HAP-1 (cell line): Measurements from ENCODE around the gene SURF1.

Experiments
- DNase-seq, 2 experiments: peaks; one replicate each; pipeline ENCODE4 v3.0.0-alpha.2; 2016 to 2020; ENCODE audit warnings: low spot score in 2 of 2
- H3K27me3 ChIP-seq: fragments of 250-450 bp; sonication (Bioruptor Pico); 2 replicates; pipeline ENCODE4 v1.5.1; 2020; ENCODE audit warnings: low read depth, mild to moderate bottlenecking, moderate library complexity
- H3K36me3 ChIP-seq: fragments of 250-450 bp; sonication (Bioruptor Pico); replicated peaks from 2 replicates; pipeline ENCODE4 v1.5.1; 2020; ENCODE audit warnings: mild to moderate bottlenecking
- H3K4me1 ChIP-seq: fragments of 250-450 bp; sonication (Bioruptor Pico); 2 replicates; pipeline ENCODE4 v1.5.1; 2020; ENCODE audit warnings: mild to moderate bottlenecking
- H3K4me3 ChIP-seq: fragments of 250-450 bp; sonication (Bioruptor Pico); 2 replicates; pipeline ENCODE4 v1.5.1; 2020; ENCODE audit warnings: mild to moderate bottlenecking, moderate library complexity
- H3K9me3 ChIP-seq: fragments of 250-450 bp; sonication (Bioruptor Pico); 2 replicates; pipeline ENCODE4 v1.5.1; 2020; ENCODE audit warnings: mild to moderate bottlenecking, moderate library complexity
- in situ Hi-C: fragments of 300-500 bp; cut with MboI; formaldehyde crosslinking; loops from 3 replicates; pipeline ENCODE4 v1.14.3; 2020; ENCODE audit warnings: low sequenced_read_pairs, inconsistent platforms, mixed read lengths

Gene SURF1

DNA sequence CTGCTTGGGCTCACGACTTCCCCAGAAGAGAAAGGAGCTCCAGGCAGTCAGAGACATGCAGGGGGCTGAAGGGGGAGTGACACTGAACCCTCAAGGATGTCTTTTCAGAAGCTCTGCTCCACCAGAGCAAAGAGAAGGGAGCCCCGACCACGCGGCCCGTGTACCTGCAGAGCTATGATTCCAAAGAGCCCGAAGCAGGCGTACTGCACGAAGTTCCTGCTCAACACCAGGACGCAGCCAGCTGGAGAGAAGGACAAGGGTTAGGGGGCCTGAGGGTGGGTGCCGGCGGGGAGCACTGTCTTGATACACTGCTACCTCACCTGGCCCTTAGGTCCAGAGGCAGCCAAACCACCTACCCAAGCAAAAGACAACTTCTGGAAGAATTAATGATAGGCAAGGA is 10.1 kb upstream of the SURF1 start:
- peaks cover 86% of the 10 kb centered on the region for H3K36me3 ChIP-seq
- in situ Hi-C loops: no loop called here
- H3K4me3 ChIP-seq: no peak overlapping the region

DNA sequence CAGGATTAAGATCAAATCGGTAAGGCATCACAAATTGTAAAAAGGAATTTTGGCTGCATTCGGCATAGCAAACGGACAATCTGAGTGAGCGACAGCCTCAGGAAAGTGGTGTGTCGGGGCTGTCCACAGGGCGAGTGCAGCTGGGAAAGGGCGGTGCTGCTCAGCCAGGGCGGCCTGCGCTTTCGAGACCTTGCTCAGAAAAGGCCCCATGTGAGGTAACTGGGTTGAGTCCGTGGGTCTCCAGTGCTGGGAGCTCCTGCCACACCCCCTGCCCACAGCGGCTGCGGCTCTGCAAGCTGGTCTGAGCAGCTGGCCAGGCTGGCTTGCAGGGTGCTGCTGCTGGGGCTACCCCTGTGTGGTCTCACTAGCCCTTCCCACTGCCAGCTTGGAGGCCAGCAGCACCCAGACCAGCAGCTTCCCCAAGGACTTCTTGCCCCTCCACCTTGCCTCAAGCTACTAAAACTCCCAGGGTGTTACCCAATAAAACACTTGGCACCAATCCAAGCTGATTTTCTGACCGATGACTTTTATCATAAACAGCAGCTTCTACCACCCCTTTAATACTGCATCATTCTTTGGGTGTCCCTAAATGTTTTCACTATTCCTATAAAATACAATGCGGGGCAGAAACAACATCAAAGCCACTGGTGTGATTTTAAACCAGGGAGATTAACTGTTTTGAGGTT is 6.2 kb upstream of the SURF1 start:
- in situ Hi-C loops: no loop called here
- H3K36me3 ChIP-seq: peaks cover 87% of the 10 kb centered on the region

More for the DNA sequence above, 10.1 kb upstream of the SURF1 start:
- DNase-seq: no peak
- H3K4me1 ChIP-seq: no peaks in the 10 kb centered on the region
- no peaks in the 10 kb centered on the region for H3K27me3 ChIP-seq
- H3K9me3 ChIP-seq: no peaks in the 10 kb centered on the region

DNA sequence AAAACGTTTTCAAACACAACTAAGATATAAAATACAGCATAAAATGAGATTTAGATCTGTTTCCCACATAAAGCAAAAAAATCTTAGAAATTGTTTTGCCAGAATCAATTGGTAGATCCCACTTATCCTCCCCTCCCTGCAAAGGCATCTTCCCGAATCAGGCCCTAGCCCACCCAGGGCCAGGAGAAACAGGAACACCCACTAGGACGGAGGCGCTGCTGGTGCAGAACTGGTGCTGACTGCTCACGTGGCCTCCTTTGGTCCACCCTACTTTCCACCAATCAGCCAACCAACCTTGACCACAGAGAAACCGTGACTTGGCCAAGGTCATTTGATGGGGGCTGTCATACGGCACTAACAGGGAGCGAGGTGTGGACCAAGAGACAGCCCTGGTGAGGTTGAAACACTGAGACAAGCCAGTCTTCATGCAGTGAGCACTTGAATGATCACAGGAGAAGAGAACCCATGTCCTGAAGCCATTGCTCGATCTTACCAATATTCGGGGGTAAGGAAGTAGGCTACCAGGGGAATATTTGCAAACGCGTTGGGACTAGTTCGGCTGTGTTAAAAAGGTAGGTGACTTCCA is 5.3 kb upstream of the SURF1 start:
- peaks cover 5% of the 10 kb centered on the region for H3K4me1 ChIP-seq
- in situ Hi-C loops: no loop called here
- DNase-seq: no peak
- peaks cover 79% of the 10 kb centered on the region for H3K36me3 ChIP-seq
- H3K4me3 ChIP-seq: no peak overlapping the region
- no peaks in the 10 kb centered on the region for H3K9me3 ChIP-seq
- H3K27me3 ChIP-seq: no peaks in the 10 kb centered on the region

More for the DNA sequence above, 6.2 kb upstream of the SURF1 start:
- H3K27me3 ChIP-seq: no peaks in the 10 kb centered on the region
- no peak overlapping the region for H3K4me3 ChIP-seq
- H3K4me1 ChIP-seq: peaks cover 3% of the 10 kb centered on the region
- H3K9me3 ChIP-seq: no peaks in the 10 kb centered on the region
- DNase-seq: no peak

DNA sequence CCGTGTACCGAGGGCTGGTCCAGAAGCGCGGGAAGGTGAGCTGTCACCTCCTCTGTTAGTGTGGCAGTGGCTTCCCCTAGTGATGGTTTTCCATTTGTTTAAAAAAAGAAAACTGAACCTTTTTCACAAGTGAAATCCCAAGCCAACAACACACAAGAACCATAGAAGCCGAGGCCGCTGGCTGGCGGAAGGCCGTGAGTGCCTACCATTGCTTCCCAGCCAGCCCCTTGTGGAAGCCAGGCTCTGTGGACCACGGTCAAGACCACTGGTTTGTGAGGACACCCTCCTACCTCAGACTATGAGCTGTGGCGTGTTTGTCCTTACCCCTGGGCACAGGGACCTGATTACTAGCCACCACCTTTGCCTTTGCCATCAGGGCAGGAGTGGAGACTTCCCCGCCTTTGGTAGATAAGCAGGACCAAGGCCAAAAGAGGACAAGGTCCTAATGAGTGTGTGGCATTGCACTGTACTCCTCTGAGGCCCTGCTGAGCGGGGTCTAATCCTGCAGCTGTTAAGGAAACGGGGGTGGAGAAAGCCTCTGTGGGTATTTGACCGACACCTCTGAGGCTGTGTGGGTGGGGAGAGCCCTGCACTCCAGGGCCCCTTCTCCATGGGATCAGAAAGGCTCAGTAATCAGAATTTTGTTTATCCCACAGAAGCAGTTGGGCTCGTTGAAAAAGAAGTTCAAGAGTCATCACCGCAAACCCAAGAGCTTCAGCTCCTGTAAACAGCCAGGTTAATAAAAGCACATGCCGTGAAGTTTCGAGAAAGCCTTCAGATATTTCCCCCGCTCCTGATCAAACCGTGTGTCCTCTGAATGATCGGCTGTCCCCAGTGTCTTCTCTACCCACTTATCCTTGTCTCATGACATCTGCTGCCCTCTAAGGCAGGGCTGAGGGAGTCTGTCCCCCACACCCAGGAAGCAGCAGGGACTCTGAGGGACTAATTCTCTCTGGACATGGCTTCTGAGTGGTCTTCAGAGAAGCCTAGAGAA is 4.4 kb upstream of the SURF1 start:
- peaks cover 70% of the 10 kb centered on the region for H3K36me3 ChIP-seq
- no peak overlapping the region for H3K4me3 ChIP-seq
- no peaks in the 10 kb centered on the region for H3K27me3 ChIP-seq
- H3K4me1 ChIP-seq: peaks cover 5% of the 10 kb centered on the region
- H3K9me3 ChIP-seq: no peaks in the 10 kb centered on the region
- DNase-seq: no peak
- in situ Hi-C loops: no loop called here

DNA sequence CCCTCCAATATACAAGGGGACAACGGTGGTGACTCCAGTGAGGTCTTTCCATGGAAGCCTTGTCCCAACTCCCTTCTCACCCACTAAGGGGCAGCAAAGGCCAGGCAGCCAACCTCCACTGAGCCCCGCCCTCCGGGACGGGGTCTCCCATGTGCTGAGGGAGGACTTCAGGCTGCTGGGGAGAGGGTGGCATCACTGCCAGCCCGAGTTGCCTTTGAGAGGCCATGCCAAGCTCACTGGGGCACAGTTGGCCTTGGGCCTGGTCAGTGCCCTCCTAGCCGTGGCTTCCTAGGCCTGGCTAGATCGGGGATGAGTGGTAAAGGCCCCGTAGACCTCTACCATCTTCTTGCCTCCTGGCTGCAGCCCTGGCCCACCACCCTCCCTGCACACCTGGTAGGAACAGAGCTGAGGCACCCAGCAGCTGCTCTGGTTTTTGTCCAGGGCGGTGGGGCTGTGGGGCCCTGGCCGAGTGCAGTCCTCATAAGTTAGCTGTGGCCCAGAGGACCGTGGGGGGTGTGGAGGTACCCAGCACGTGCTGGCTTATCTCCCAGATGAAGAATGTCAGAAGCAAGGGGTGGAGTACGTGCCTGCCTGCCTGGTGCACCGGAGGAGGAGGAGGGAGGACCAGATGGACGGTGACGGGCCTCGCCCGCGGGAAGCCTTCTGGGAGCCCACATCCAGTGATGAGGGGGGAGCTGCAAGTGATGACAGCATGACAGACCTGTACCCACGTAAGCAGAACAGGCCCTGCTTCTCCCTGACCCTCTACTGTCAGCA is 3.3 kb upstream of the SURF1 start:
- H3K36me3 ChIP-seq: peaks cover 61% of the 10 kb centered on the region
- DNase-seq: peak in 1 of 2 experiments; percentile 61
- H3K4me3 ChIP-seq: no peak overlapping the region
- no peaks in the 10 kb centered on the region for H3K27me3 ChIP-seq
- H3K4me1 ChIP-seq: peaks cover 11% of the 10 kb centered on the region
- no peaks in the 10 kb centered on the region for H3K9me3 ChIP-seq
- in situ Hi-C loops: no loop called here

DNA sequence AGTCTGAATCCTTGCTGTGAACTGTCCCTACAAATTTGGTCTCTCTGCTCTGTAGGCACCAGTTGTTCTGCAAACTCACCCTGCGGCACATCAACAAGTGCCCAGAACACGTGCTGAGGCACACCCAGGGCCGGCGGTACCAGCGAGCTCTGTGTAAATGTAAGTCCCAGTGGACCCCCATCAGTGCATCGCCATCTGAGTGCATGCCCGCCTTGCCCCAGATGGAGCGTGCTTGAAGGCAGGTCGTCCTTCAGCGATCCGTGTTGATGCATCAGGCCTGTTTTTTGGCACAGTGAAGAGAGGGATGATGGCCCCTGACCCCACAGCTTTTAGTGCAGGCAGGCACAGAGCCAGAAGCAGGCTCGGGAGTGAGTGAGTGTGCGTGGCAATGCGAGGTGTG is 1.4 kb upstream of the SURF1 start:
- H3K9me3 ChIP-seq: no peaks in the 10 kb centered on the region
- in situ Hi-C loops: no loop called here
- DNase-seq: no peak
- peaks cover 62% of the 10 kb centered on the region for H3K36me3 ChIP-seq
- H3K27me3 ChIP-seq: no peaks in the 10 kb centered on the region
- peaks cover 11% of the 10 kb centered on the region for H3K4me1 ChIP-seq
- peak overlapping the region; percentile 72 for H3K4me3 ChIP-seq

DNA sequence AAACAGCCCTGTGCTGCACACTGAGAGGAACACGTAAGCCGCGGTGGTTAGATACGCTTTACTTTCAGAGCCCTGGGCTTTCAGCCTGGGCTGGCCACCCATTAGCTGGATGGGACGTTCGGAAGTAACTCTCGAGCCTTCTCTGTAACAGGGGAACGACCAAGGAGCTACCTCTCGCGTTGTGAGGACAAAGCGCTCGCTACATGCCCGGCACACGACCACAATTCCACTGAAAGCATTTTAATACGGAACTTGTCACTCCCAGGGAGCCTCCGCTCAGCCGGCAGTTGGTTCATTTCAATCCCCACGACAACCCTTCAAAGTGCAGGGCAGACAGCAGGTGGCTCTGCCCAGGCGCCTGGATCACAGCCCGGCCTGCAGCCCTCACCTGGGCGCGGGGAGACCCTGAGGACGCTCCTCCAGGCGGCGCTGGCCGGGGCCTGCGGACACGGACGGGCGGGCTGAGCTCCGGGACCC is 368 bp downstream of the SURF1 start:
- Histone ChIP-seq H3K4me1 (peaks cover 11% of the 10 kb centered on the region), H3K9me3 (no peaks in the 10 kb centered on the region), H3K36me3 (peaks cover 63% of the 10 kb centered on the region), H3K27me3 (no peaks in the 10 kb centered on the region), H3K4me3 (peak overlapping the region; percentile 72)
- in situ Hi-C loops: no loop called here
- no peak for DNase-seq

DNA sequence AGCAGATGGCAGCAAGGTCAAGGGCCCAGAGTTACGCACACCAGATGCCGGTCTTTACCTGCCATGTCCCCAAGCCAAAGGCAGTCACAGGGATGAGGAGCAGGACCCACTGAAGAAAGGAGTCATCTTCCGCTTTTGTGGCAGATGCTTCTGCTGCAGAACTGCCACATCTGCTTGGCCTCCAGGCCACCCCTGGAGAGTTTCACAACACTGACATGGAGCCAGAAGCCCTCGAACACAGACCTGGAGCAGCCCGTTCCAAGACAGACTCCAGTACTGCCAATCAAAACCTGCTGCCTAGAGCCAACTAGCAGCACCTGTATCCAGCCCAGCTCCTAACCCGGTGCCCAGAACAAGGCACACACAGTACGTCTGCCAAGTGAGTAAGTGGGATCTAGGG is 1.5 kb downstream of the SURF1 start:
- peaks cover 63% of the 10 kb centered on the region for H3K36me3 ChIP-seq
- no peaks in the 10 kb centered on the region for H3K27me3 ChIP-seq
- no peak overlapping the region for H3K4me3 ChIP-seq
- no peaks in the 10 kb centered on the region for H3K9me3 ChIP-seq
- in situ Hi-C loops: no loop called here
- DNase-seq: no peak
- peaks cover 16% of the 10 kb centered on the region for H3K4me1 ChIP-seq

DNA sequence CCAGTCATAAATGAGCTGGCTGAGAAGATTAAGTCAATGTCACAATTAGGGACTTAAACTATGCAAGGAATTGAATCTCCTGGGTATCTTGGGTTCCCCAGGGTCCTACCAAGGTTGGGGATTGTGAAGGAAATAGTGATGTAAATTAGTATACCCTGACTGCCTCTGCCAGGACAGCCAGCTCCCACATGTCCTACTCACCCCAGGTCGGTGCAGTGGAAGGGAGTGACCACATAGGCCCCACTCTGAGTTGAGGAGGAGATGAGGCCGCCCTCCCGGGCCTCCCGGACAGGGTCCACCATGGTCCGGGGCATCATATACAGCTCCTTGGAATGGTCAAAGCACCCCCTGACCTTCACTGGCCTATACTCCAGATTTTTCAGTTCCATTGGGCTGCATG is 2.7 kb downstream of the SURF1 start:
- Histone ChIP-seq H3K36me3 (peaks cover 64% of the 10 kb centered on the region), H3K4me3 (no peak overlapping the region), H3K27me3 (no peaks in the 10 kb centered on the region), H3K9me3 (no peaks in the 10 kb centered on the region), H3K4me1 (peaks cover 23% of the 10 kb centered on the region)
- no peak for DNase-seq
- in situ Hi-C loops: no loop called here

DNA sequence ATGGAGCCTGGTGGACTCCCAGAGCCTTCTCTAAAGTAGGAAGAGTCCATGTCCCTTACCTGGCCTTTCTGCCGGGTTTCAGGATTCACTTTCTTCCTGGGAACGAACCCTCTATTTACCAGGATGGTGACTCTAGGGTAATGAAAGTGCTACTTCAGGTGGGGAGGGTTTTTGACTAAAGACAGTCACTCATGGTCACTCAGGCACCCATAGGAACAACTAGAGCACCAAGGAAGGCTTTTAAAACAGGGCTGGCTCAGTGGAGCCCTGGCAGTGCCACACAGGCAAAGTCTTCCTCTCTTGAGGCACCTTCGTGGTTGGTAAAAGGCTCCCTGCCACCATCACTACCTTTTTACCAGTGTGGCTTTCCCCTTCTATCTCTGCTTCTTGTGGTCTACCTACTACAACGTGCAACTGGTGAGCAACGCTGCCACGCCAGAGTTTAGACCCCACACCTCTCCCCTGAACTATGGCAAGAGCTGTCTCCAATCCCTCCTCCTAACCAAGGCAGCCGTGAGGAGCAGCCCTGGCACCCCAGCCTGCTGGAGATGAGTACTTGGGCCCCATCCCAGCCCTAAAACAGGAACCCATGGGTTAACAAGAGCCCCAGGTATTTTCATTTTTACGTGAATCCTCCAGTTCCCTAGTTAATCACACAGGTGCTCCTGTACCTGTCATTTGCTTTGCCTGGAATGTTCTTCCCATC is 3.5 kb downstream of the SURF1 start:
- no peaks in the 10 kb centered on the region for H3K9me3 ChIP-seq
- H3K27me3 ChIP-seq: no peaks in the 10 kb centered on the region
- DNase-seq: no peak
- in situ Hi-C loops: no loop called here
- peaks cover 23% of the 10 kb centered on the region for H3K4me1 ChIP-seq
- H3K36me3 ChIP-seq: peaks cover 68% of the 10 kb centered on the region
- H3K4me3 ChIP-seq: no peak overlapping the region

DNA sequence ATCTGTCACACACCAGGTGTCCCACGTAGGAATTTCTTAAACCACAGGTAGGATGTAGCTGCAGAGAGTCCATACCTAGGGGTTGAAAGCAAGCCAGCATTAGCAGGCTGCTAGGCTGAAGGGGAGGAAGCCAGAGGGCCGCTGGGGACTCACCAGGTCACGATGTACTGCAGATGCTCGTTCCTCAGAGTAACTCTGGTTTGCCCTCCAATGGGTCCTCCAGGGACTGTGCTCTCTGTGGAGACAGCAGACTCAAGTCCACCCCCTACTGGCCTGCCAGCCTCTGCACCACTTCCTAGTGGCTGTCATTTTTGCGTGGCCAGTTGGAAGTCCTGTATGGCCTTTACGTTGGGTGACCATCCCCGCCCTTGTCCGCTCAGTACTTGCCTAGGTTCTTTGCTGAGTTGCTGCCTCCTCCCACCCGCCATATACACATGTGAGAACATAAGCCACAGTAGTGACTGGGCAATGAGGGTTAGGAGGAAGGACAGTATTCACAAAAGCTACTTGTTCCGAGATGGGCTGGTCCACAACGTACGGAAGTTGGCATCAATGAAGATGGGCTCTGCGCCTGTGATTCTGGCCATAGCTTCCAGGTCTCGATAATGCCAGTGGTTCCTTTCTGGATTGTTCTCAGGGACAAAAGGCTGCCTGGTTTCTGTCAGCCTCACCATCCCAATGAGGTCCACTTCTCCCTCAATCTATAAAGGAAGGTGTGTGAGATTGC is 4.2 kb downstream of the SURF1 start:
- DNase-seq: peak; percentile 40 to 84
- Histone ChIP-seq H3K27me3 (no peaks in the 10 kb centered on the region), H3K36me3 (peaks cover 63% of the 10 kb centered on the region), H3K4me3 (no peak overlapping the region), H3K9me3 (no peaks in the 10 kb centered on the region), H3K4me1 (peaks cover 18% of the 10 kb centered on the region)
- in situ Hi-C loops: no loop called here

DNA sequence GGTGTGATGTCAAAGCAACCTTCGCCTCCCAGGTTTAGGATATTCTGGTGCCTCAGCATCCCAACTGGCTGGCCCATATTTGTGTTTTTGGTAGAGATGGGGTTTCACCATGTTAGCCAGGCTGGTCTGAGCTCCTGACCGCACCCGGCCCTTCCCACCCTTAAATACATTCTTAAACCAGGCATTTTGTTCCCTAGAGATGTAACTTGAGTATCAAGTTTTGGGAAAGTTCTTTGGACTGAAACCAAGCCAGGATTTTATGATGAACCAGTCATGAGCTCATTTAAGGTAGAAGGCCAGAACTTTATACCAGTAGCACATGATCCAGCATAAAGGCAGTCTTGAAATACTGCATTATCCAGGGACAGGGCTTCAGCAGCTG is 4.8 kb downstream of the SURF1 start:
- Histone ChIP-seq H3K27me3 (no peaks in the 10 kb centered on the region), H3K4me1 (peaks cover 18% of the 10 kb centered on the region), H3K36me3 (peaks cover 63% of the 10 kb centered on the region), H3K9me3 (no peaks in the 10 kb centered on the region), H3K4me3 (no peak overlapping the region)
- in situ Hi-C loops: no loop called here
- no peak for DNase-seq
